ENCODE measurements around the gene GABBR2.

Gene GABBR2

DNA sequence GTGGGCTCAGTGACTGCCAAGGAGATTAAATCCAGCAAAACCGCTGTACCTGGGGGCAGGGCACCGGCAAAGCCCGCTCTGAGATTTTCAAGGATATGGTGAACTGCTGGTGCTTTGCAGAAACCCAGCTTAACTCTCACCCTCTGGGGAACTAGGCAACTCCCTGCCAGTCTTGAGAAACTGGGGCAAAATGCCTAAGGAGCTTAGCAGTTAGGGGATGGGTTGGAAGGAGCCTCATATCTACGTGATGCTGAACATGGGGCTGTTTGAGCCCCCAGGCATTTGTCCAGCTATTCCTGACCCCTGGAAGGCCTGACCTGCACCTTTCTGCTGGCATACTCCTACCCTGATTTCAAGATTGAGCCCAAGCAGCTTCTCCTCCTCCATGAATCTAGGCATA is 344.6 kb downstream of the GABBR2 start:
- DNase-seq = no peak

- DNase-seq = no peak
These were observed 345.1 kb downstream of the GABBR2 start for GRCh38 chr9:98363644-98364043.

DNA sequence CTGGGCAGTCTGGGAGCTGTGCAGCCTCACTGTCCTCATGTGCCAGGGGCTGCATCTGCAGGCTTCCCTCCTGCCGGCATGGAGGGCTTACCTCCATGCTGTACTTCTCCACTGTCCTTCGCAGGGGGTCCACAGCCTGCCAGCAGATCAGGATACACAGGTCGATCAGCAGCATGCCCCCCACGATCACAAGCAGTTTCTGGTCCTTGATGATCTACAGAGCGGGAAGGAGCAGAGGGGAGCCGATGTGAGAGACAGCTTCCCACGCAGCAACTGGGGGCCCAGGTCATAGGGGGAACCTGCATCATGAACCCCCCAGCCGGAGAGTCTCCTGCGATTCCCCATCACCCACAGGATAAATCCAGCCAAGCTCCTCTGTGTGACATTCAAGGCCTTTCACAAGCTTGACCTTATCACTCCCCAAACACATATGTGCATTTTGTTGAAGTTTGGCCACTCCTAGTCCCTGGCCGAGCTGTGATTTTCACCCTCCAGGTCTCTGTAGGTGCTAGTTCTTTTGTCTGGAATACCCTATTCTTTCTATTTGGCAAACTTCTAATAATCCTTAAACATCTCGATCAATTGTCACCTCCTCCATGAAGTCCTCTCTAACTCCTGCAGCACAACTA is 346.0 kb downstream of the GABBR2 start:
- DNase-seq = no peak

DNA sequence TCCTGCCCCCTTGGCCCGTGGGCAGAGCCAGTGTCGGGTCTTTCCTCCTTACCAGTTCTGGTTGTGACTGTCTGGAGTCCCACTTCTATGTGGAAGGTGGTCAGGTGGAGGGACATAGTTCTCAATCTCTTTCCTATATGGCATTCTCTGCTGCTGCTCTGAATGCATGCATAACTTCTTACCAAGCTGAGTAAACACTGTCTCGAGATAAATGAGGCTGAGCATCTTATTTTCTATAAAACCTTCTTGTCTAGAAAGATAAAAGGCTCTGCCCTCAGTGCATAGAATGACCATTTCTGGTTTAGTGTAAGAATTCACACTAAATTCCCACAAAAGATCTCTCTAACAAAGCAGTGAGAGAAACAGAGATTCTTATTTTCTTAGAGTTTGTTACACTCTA is 347.1 kb downstream of the GABBR2 start:
- no peak for DNase-seq

GRCh38 chr9:98360176-98360708 is 348.5 kb downstream of the GABBR2 start:
- no peak for DNase-seq

DNA sequence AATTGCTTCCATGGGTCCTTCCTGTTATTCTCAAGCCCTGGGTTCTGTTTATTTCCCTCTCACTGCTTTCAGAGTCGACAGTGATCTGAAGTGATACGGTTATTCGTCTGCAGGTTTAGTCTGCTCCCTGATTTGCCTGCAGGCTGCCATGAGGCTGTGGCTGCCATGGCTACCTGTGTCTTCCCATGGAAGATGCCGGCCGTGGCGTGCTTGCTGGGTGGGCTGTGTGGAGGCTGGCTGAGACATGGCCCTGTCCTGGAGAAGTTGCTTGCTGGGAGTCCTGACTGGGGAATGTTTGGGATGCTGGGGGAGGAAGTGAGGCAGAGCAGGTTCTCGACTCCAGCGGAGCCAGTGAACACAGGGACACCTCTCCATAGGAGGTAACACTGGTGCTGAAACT is 349.2 kb downstream of the GABBR2 start:
- DNase-seq = no peak

- DNase-seq = no peak
These were observed 350.7 kb downstream of the GABBR2 start for GRCh38 chr9:98357921-98358535.

- no peak for DNase-seq
These were observed 351.6 kb downstream of the GABBR2 start for GRCh38 chr9:98356953-98357690.

- DNase-seq = no peak
These were observed 352.4 kb downstream of the GABBR2 start for GRCh38 chr9:98356326-98356725.

GRCh38 chr9:98351370-98351769 is 357.4 kb downstream of the GABBR2 start:
- no peak for DNase-seq

DNA sequence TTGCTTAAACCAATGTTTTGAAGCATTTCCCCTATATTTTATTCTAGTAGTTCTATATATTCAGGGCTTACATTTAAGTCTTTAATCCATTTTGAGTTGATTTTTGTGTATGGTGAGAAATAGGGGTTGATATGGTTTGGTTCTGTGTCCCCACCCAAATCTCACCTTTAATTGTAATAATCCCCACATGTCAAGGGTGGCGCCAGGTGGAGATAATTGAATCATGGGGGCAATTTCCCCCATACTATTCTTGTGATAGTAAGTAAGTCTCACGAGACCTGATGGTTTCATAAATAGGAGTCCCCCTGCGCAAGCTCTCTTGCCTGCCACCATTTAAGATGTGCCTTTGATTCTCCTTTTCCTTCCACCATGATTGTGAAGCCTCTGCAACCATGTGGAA is 361.1 kb downstream of the GABBR2 start:
- no peak for DNase-seq

GRCh38 chr9:98345011-98345410 is 363.7 kb downstream of the GABBR2 start:
- DNase-seq = no peak

DNA sequence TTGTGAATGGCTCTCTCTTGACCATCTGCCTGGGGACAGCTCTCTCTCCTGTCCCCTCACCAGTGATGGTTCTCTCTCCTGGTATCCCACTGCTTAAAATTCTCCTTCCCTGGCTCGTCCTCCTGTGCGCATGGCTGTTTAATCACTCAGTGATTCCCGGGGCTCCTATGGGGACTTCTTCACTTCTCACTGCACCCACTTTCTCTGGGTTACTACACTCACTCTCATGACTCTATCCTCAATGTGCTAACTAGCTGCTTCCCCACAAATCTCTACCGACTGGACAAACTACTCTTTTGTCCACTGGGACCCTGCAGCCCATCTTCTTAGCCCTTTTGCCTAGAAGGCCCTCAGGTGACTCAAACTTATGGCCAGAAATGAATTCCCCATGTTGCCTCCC is 364.2 kb downstream of the GABBR2 start:
- DNase-seq = no peak

- DNase-seq = no peak
These were observed 365.9 kb downstream of the GABBR2 start for GRCh38 chr9:98342820-98343210.

DNA sequence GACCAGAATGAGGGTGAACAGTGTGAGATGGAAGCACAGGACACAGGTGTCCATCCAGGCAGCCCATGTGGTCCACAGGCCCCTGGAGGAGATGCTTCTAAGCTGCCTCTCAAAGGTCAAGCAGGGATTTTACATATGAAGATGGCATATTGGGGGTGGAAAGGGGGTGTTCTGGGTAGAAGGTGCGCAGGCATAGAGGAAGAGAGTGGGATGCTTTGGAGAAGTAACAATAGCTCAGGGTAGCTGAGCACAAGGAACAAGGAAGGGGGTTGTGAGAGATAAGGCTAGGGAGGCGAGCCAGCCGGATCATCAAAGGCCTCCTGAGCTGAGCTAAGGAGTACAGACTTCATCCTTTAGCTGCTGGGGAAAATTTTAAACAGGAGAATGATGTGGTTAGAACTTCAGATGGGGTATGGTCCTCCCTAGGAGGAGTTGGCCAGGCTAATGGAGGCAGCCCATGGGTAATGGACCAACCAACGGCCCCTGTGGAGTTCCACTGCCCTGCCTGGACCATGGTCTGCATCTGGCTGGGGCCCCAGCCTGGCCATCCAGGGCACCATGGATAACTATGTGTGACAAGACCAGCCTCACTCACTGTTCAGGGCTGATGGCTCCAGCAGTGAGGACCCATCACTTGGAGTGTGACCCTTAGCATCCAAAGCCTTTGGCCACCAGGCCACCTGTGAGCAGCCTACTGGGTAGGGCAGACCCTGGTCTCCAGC is 366.5 kb downstream of the GABBR2 start:
- no peak for DNase-seq

GRCh38 chr9:98341157-98342097 is 367.3 kb downstream of the GABBR2 start:
- DNase-seq = no peak

- DNase-seq = no peak
These were observed 368.5 kb downstream of the GABBR2 start for GRCh38 chr9:98339987-98340800.

DNA sequence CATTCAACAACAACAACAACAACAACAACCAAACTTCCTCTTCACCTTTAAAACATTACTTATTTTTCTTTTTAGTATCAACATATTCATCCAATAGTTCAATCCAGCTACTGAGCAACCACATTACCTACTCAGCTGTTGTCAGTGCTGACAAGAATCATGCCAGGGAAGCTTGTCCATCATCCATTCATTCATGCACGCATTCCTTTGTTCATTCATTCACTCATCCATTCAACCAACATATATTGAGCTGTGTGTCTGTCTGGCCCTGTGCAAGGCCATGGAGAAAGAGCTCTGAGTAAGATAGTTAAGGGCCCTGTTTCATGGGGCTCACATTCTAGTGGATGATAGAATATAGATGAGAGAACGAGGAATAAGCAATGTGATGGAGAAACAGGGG is 373.1 kb downstream of the GABBR2 start:
- DNase-seq = no peak

DNA sequence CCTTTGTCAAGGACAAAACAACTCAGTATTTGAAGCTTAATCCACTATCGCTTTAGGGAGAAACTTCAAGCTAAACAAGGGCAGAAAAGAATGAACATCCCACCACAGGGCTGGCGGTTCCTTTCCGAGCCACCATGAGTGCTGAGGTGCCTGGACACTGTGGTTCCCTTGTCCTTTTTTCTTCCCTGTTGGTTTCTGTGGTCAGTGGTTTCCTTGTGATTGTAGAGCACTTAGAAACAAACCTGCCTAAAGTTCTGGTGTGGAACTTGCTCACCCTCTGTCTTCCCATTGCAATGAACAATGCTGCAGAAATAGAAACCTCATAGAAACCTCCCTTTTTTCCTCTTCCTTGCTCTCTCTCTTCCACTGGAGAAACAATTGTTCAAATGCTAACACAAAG is 373.9 kb downstream of the GABBR2 start:
- no peak for DNase-seq

DNA sequence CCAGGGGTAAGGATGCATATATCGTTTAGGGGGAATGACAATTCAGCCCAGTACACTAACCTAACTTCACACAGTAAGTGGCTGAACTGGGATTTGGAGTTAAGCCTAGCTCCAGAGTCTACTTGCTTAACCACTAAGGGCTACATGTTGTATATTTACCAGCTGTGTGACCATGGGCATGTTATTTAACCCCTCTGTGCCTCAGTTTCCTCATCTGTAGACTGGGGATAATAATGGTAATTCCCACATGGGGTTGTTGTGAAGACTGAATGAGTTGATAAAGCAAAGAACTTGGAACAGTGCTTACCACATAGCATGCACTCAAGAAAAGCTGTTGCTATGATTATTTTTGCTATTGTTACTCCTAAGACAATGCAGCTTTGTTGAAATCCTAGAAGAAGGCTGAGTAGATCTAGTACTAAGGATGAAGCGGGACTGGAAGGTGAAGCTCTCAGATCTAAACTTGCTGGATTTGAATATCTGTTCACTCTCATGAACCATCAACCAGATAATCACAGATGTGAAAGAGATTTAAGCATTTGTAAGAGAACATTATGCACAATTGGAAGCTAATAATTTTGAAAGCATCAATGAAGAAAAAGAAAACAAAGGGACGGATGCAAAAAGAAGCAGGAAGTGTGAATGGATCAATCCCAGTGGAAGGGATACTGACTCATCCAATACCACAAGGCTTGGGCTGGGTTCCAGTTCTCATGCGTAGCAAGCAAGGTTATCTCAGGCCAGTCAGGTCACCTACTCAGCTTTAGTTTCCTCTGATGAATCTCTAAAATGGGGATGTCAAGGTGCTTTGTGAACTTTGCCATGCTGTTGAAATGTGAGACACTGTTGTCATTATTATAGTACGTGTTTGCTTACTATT is 374.8 kb downstream of the GABBR2 start:
- no peak for DNase-seq
